A549 (cell line): ENCODE data around the gene LRRIQ3. TPM values are rescaled to one million over a fixed set of nuclear protein-coding genes. Genes with fewer than 3 reads are reported as not detected.
"Not testable (repeated sequence)": the region's sequence is repeated elsewhere in the genome, so short reads cannot be mapped to it uniquely, and the experiment has no call there.

Source experiments
- ATAC-seq, 2 experiments: fragments of 200-7000 bp in 1 of 2; fragments of >200 bp in 1 of 2; cut with Nextera tagmentation in 1 of 2; cut with Tn5 transposase in 1 of 2; 3 replicates each; pipeline versions ENCODE4 v1.8.0 to v1.9.1; 2018 to 2020; ENCODE audit warnings: mild to moderate bottlenecking in 1 of 2, moderate library complexity in 1 of 2
- CTCF ChIA-PET: fragments of 300-600 bp; sonication (Branson Sonifier 250); formaldehyde crosslinking; extraction: SDS; loops from one replicate; lab custom pipeline; 2021; ENCODE audit warnings: antibody characterized with exemption, inconsistent platforms; lab: Yijun Ruan, JAX
- POLR2A ChIA-PET: fragments of 350-600 bp; formaldehyde crosslinking; extraction: SDS; loops from one replicate; lab custom pipeline; 2021; ENCODE audit warnings: antibody characterized with exemption, inconsistent platforms; lab: Yijun Ruan, JAX
- DNase-seq, 2 experiments: peaks; one replicate each; pipeline versions ENCODE4 v3.0.0 to v3.0.0-alpha.2; 2011 to 2016; ENCODE audit warnings: low read depth in 1 of 2, low spot score in 1 of 2
- FAIRE-seq: peaks from 2 replicates; lab custom pipeline; 2011; peaks lifted over from hg19 to GRCh38; lab: Jason Lieb, UNC
- H3K27ac ChIP-seq, 2 experiments: fragments of >200 bp; sonication (Bioruptor Twin); formaldehyde crosslinking; 3 replicates each; pipeline ENCODE4 v1.5.1; 2016 to 2017
- H3K4me1 ChIP-seq: fragments of >200 bp; sonication (Bioruptor Twin); formaldehyde crosslinking; 3 replicates; pipeline ENCODE4 v1.6.1; 2016
- H3K4me2 ChIP-seq: fragments of >200 bp; sonication (Bioruptor Twin); formaldehyde crosslinking; 3 replicates; pipeline ENCODE4 v1.6.1; 2016
- H3K4me3 ChIP-seq: fragments of >200 bp; sonication (Bioruptor Twin); formaldehyde crosslinking; 3 replicates; pipeline ENCODE4 v1.5.1; 2016
- H3K9me3 ChIP-seq: fragments of >200 bp; sonication (Bioruptor Twin); formaldehyde crosslinking; 3 replicates; pipeline ENCODE4 v1.6.1; 2016
- CBX2 ChIP-seq: fragments of 200-600 bp; sonication (generic); IDR thresholded peaks from 2 replicates; pipeline ENCODE4 v1.6.1; 2016; ENCODE audit warnings: low read depth, mild to moderate bottlenecking, borderline replicate concordance
- CBX8 ChIP-seq: fragments of 200-600 bp; sonication (generic); IDR thresholded peaks from 2 replicates; pipeline ENCODE4 v1.6.1; 2016
- E2F6 ChIP-seq: IDR thresholded peaks from 2 replicates; pipeline ENCODE4 v1.6.1; 2012; ENCODE audit warnings: low read depth, borderline replicate concordance
- MAFK ChIP-seq: fragments of 450-650 bp; IDR thresholded peaks from 2 replicates; pipeline ENCODE4 v1.6.1; 2014; ENCODE audit not compliant: partially characterized antibody
- NFE2L2 ChIP-seq: fragments of 150-350 bp; conservative IDR thresholded peaks from 2 replicates; pipeline ENCODE4 v1.6.1; 2014; ENCODE audit warnings: low read length
- NPAS2 ChIP-seq: fragments of 250-450 bp; sonication (Bioruptor Pico); IDR thresholded peaks from 2 replicates; pipeline ENCODE4 v1.8.0; 2022; ENCODE audit warnings: mild to moderate bottlenecking, moderate library complexity, borderline replicate concordance
- POLR2A ChIP-seq: IDR thresholded peaks from 2 replicates; pipeline ENCODE4 v1.6.1; 2012; ENCODE audit warnings: mild to moderate bottlenecking, low read length
- POLR2AphosphoS2 ChIP-seq: conservative IDR thresholded peaks from 2 replicates; pipeline ENCODE4 v1.6.1; 2012; ENCODE audit warnings: low read length, improper control_type of control experiment, inconsistent platforms
- RNF2 ChIP-seq: fragments of 200-600 bp; sonication (generic); IDR thresholded peaks from 2 replicates; pipeline ENCODE4 v1.6.1; 2016; ENCODE audit warnings: low read depth, mild to moderate bottlenecking, antibody characterized with exemption, moderate library complexity, borderline replicate concordance
- SMC3 ChIP-seq: fragments of >200 bp; sonication (Bioruptor Twin); formaldehyde crosslinking; IDR thresholded peaks from 3 replicates; pipeline ENCODE4 v1.6.1; 2018; ENCODE audit warnings: inconsistent platforms
- TFCP2L1 ChIP-seq: fragments of 250-450 bp; sonication (Bioruptor Pico); IDR thresholded peaks from 2 replicates; pipeline ENCODE4 v1.5.0; 2021; ENCODE audit warnings: mild to moderate bottlenecking
- ZC3H11A ChIP-seq: fragments of 450-650 bp; IDR thresholded peaks from 2 replicates; pipeline ENCODE4 v1.6.1; 2014; ENCODE audit warnings: antibody characterized with exemption, mild to moderate bottlenecking
- ZFP36 ChIP-seq: fragments of 450-650 bp; IDR thresholded peaks from 2 replicates; pipeline ENCODE4 v1.6.1; 2014; ENCODE audit warnings: borderline replicate concordance; ENCODE audit not compliant: partially characterized antibody
- ZSCAN20 ChIP-seq: fragments of 250-450 bp; sonication (Bioruptor Pico); IDR thresholded peaks from 2 replicates; pipeline ENCODE4 v1.8.0; 2022; ENCODE audit warnings: mild to moderate bottlenecking, moderate library complexity
- WGBS: methylation state at CpG from one replicate; pipeline ENCODE4 v1.1.6; 2017; ENCODE audit errors: missing lambda C conversion rate; 5-methylcytosine and 5-hydroxymethylcytosine counted together
- polyA plus RNA-seq, 4 experiments: library from polyadenylated mRNA; depleted of rRNA in 3 of 4; stranded (reverse); fragments of >200 nt; fragmentation: RNase III in 1 of 4; extraction: RNeasy Plus Mini Kit Qiagen cat#74134 plus additional on column Dnase treatment in 1 of 4; gene quantifications; 2 replicates in 3 of 4; 3 replicates in 1 of 4; pipeline ENCODE4 v1.2.3, GENCODE V29; 2011 to 2017

The LRRIQ3 gene
- polyA plus RNA-seq, 2 of the 4 experiments (the other 2 are of a cell fraction) = 2.4 to 3.9 TPM

- no peaks in the 10 kb centered on the region for H3K9me3 ChIP-seq
- TF ChIP-seq TFCP2L1 (CRISPR knock-in tag) = no peak
- TF ChIP-seq, all 56 proteins: peak for 0
- no peak for DNase-seq
- ATAC-seq = no peak
- FAIRE-seq = no peak
- WGBS = 9% methylated on average over 5 of the region's 5 CpGs
- Histone ChIP-seq H3K4me1 (no peaks in the 10 kb centered on the region), H3K27ac (no peak overlapping the region), H3K4me2 (no peak overlapping the region), H3K4me3 (no peak overlapping the region)
- POLR2A ChIA-PET = no interaction called here
- CTCF ChIA-PET = no interaction called here
Measured at GRCh38 chr1:74162333-74162732, 35.6 kb downstream of the LRRIQ3 start.

GRCh38 chr1:74161497-74161896, 36.5 kb downstream of the LRRIQ3 start:
- POLR2A ChIA-PET = no interaction called here
- CTCF ChIA-PET = no interaction called here

GRCh38 chr1:74160046-74160445, 37.9 kb downstream of the LRRIQ3 start:
- Histone ChIP-seq H3K4me2 (no peak overlapping the region), H3K4me3 (no peak overlapping the region), H3K27ac (no peak overlapping the region), H3K4me1 (no peaks in the 10 kb centered on the region), H3K9me3 (no peaks in the 10 kb centered on the region)
- FAIRE-seq = no peak
- no peak for TF ChIP-seq POLR2A
- no peak for TF ChIP-seq CBX8
- no peak for TF ChIP-seq RNF2
- TF ChIP-seq ZSCAN20 = no peak
- TF ChIP-seq NPAS2 (CRISPR knock-in tag) = no peak
- ChIA-PET POLR2A (no interaction called here), CTCF (no interaction called here)
- no peak for DNase-seq
- 5% methylated on average over 2 of the region's 2 CpGs for WGBS
- ATAC-seq = no peak

More at GRCh38 chr1:74161497-74161896, 36.5 kb downstream of the LRRIQ3 start:
- Histone ChIP-seq H3K4me2 (no peak overlapping the region), H3K27ac (no peak overlapping the region), H3K4me1 (no peaks in the 10 kb centered on the region), H3K9me3 (no peaks in the 10 kb centered on the region), H3K4me3 (no peak overlapping the region)
- TF ChIP-seq POLR2AphosphoS2 = no peak
- no peak for DNase-seq
- no peak for FAIRE-seq
- ATAC-seq = no peak

GRCh38 chr1:74145086-74145485, 52.9 kb downstream of the LRRIQ3 start:
- no peak for ATAC-seq
- 42% methylated on average over 4 of the region's 4 CpGs for WGBS
- Histone ChIP-seq H3K4me3 (no peak overlapping the region), H3K4me1 (no peaks in the 10 kb centered on the region), H3K27ac (no peak overlapping the region), H3K9me3 (no peaks in the 10 kb centered on the region), H3K4me2 (no peak overlapping the region)
- POLR2A ChIA-PET = no interaction called here
- FAIRE-seq = no peak
- CTCF ChIA-PET = no interaction called here
- DNase-seq = no peak
- TF ChIP-seq CBX2 (no peak), ZC3H11A (no peak), SMC3 (no peak)

GRCh38 chr1:74117370-74117769, 80.6 kb downstream of the LRRIQ3 start:
- 78% methylated on average over 4 of the region's 4 CpGs for WGBS
- POLR2A ChIA-PET, H3K4me2 ChIP-seq, ATAC-seq, H3K9me3 ChIP-seq, CTCF ChIA-PET, FAIRE-seq, DNase-seq, H3K4me1 ChIP-seq, H3K27ac ChIP-seq, H3K4me3 ChIP-seq: not testable (repeated sequence)

GRCh38 chr1:74113333-74113732, 84.6 kb downstream of the LRRIQ3 start:
- POLR2A ChIA-PET = no interaction called here
- H3K4me2 ChIP-seq = no peak overlapping the region
- CTCF ChIA-PET = no interaction called here
- no peak for DNase-seq
- ATAC-seq = no peak
- H3K9me3 ChIP-seq = no peaks in the 10 kb centered on the region
- H3K4me1 ChIP-seq = no peaks in the 10 kb centered on the region
- WGBS = 3% methylated on average over 3 of the region's 3 CpGs
- no peak for FAIRE-seq
- H3K4me3 ChIP-seq = no peak overlapping the region
- no peak overlapping the region for H3K27ac ChIP-seq
- TF ChIP-seq ZFP36 (no peak), NFE2L2 (peak; percentile 67), MAFK (peak; percentile 51)

GRCh38 chr1:74107394-74107793, 90.6 kb downstream of the LRRIQ3 start:
- TF ChIP-seq E2F6 = no peak
- FAIRE-seq = no peak
- CTCF ChIA-PET = no interaction called here
- DNase-seq = no peak
- H3K4me2 ChIP-seq = no peak overlapping the region
- no peak for ATAC-seq
- H3K4me3 ChIP-seq = no peak overlapping the region
- POLR2A ChIA-PET = no interaction called here
- no peaks in the 10 kb centered on the region for H3K4me1 ChIP-seq
- H3K9me3 ChIP-seq = no peaks in the 10 kb centered on the region
- H3K27ac ChIP-seq = no peak overlapping the region
